Osteocyte (in vitro differentiated cells): ENCODE measurements around the gene FAM3A. TPM values are rescaled to one million over a fixed set of nuclear protein-coding genes. Genes with fewer than 3 reads are reported as not detected.

Source experiments
- DNase-seq: peaks from one replicate; pipeline ENCODE4 v3.0.0; 2021; ENCODE audit warnings: mixed read lengths; ENCODE audit not compliant: unreplicated experiment; ENCODE audit errors: extremely low spot score
- H3K27ac Mint-ChIP-seq: one replicate; pipeline ENCODE4 v1.8.0; 2021; ENCODE audit warnings: mild to moderate bottlenecking, mixed read lengths; ENCODE audit not compliant: unreplicated experiment
- H3K27me3 Mint-ChIP-seq: one replicate; pipeline ENCODE4 v1.8.0; 2021; ENCODE audit warnings: mixed read lengths; ENCODE audit not compliant: unreplicated experiment
- H3K36me3 Mint-ChIP-seq: one replicate; pipeline ENCODE4 v1.8.0; 2021; ENCODE audit warnings: mixed read lengths; ENCODE audit not compliant: unreplicated experiment
- H3K4me1 Mint-ChIP-seq: one replicate; pipeline ENCODE4 v1.8.0; 2021; ENCODE audit warnings: mixed read lengths; ENCODE audit not compliant: unreplicated experiment
- H3K4me3 Mint-ChIP-seq: one replicate; pipeline ENCODE4 v1.8.0; 2021; ENCODE audit warnings: mild to moderate bottlenecking, moderate library complexity, mixed read lengths; ENCODE audit not compliant: unreplicated experiment
- H3K9me3 Mint-ChIP-seq: one replicate; pipeline ENCODE4 v1.8.0; 2021; ENCODE audit warnings: mixed read lengths; ENCODE audit not compliant: unreplicated experiment
- CTCF ChIP-seq: fragments of 200-600 bp; sonication (generic); IDR thresholded peaks from 2 replicates; pipeline ENCODE4 v1.5.0; 2021; ENCODE audit warnings: antibody characterized with exemption, mild to moderate bottlenecking, moderate library complexity
- total RNA-seq: library from RNA; stranded (reverse); gene quantifications from 2 replicates; pipeline ENCODE4 v1.2.1, GENCODE V29; 2021

FAM3A gene
- total RNA-seq, 1 donor from 2014 or later: 40.4 TPM

GRCh38 chrX:154548028-154548316 lies 31.9 kb upstream of the FAM3A start:
- peaks cover 24% of the 10 kb centered on the region for H3K4me1 Mint-ChIP-seq
- no peaks in the 10 kb centered on the region for H3K27me3 Mint-ChIP-seq
- peaks cover 3% of the 10 kb centered on the region for H3K9me3 Mint-ChIP-seq
- H3K27ac Mint-ChIP-seq: peak overlapping the region; percentile 93
- DNase-seq: no peak
- peaks cover 7% of the 10 kb centered on the region for H3K36me3 Mint-ChIP-seq
- peak overlapping the region; percentile 84 for H3K4me3 Mint-ChIP-seq
- no peak for TF ChIP-seq CTCF

- Mint-ChIP-seq H3K27ac (peak within 1 kb of the TSS; percentile 93), H3K9me3 (peaks cover 3% of the 10 kb centered on the region), H3K27me3 (no peaks in the 10 kb centered on the region), H3K36me3 (peaks cover 6% of the 10 kb centered on the region), H3K4me3 (peak within 1 kb of the TSS; percentile 84), H3K4me1 (peaks cover 30% of the 10 kb centered on the region)
- no peak for TF ChIP-seq CTCF
- DNase-seq: peak; percentile 97
Observed at GRCh38 chrX:154547245-154548027, 31.4 kb upstream of the FAM3A start, which contains the start of gene IKBKG. IKBKG (plus strand) TSS chrX:154547620; CDS start chrX:154552003, 4,383 bp downstream.

GRCh38 chrX:154546354-154547244 lies 30.6 kb upstream of the FAM3A start, which contains the start of gene G6PD:
G6PD (minus strand) TSS chrX:154546846; CDS start chrX:154546155, 691 bp downstream.
- Mint-ChIP-seq H3K27me3 (no peaks in the 10 kb centered on the region), H3K4me1 (peaks cover 38% of the 10 kb centered on the region), H3K27ac (peak within 1 kb of the TSS; percentile 93), H3K36me3 (peaks cover 6% of the 10 kb centered on the region), H3K4me3 (peak within 1 kb of the TSS; percentile 84), H3K9me3 (peaks cover 3% of the 10 kb centered on the region)
- TF ChIP-seq CTCF: no peak
- DNase-seq: no peak

GRCh38 chrX:154545673-154546274 lies 29.7 kb upstream of the FAM3A start:
- Mint-ChIP-seq H3K9me3 (peaks cover 3% of the 10 kb centered on the region), H3K27me3 (no peaks in the 10 kb centered on the region), H3K36me3 (peaks cover 6% of the 10 kb centered on the region), H3K4me1 (peaks cover 46% of the 10 kb centered on the region), H3K27ac (no peak overlapping the region), H3K4me3 (peak overlapping the region; percentile 75)
- TF ChIP-seq CTCF: no peak
- DNase-seq: no peak
